ENCODE results near the gene ALDH7A1.
"Not testable (repeated sequence)": the region's sequence is repeated elsewhere in the genome, so short reads cannot be mapped to it uniquely, and the experiment has no call there.

The ALDH7A1 gene

GRCh38 chr5:126531543-126532120 is 63.4 kb downstream of the ALDH7A1 start:
- DNase-seq = peak; percentile 12

DNA sequence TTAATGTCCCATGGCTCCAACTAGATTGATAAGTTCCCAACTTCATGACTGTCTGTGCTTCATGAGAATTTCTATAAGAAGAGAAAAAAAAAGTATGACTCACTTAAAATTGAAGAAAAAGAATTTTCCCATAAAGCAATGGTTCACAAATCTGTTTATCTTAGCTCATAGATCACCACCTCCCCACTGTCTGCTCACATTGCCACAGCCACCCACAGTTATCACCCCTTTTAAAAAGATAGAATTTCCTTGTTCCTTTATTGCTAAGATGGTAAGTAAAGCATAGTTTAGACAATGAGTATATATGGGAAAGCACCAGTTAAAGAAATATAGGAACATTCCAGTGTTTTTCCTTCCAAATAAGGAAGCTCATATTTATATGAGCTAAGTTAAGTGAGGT is 67.1 kb downstream of the ALDH7A1 start:
- no peak for DNase-seq

DNA sequence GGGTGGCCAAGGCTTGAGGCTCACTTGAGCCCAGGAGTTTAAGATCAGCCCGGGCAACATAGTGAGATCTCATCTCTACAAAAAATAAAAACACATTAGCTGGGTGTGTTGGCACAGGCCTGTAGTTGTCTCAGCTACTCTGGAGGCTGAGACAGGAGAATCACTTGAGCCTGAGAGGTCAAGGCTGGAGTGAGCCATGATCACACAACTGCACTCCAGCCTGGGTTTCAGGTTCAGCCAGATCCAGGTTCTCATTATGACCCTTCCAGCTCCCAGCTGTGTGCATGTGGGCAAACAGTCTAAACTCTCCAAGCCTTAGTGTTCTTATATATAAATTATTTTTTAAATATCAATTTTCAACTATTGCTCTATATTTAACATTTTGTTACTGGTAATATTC is 67.9 kb downstream of the ALDH7A1 start:
- no peak for DNase-seq

DNA sequence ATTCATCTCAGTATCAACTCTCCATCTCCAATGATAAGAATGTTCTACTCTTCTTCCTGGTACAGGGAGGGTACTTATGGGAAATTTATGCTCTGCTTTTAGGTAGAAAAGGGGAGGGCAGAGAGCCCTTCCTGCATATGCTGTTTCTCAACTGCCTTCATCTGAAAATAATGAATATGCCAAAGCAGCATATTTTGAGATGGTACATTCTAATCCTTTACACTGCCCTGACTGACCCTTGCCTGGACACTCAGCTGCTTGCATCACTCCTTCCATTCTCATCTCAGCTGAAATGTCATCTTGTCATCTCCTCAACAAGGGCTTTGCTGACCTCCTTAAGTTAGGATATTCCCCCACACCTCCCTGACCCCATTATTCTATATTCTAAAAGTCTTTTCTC is 68.5 kb downstream of the ALDH7A1 start:
- DNase-seq = no peak

- DNase-seq = no peak
These were observed 69.3 kb downstream of the ALDH7A1 start for GRCh38 chr5:126525630-126526245.

GRCh38 chr5:126523818-126524510 is 71.1 kb downstream of the ALDH7A1 start:
- no peak for DNase-seq

- DNase-seq = no peak
These were observed 73.9 kb downstream of the ALDH7A1 start for GRCh38 chr5:126521130-126521529.

- no peak for DNase-seq
These were observed 74.4 kb downstream of the ALDH7A1 start for GRCh38 chr5:126520593-126520953.

GRCh38 chr5:126519637-126520592 is 75.1 kb downstream of the ALDH7A1 start:
- peak; percentile 1 for DNase-seq

GRCh38 chr5:126519223-126519622 is 75.8 kb downstream of the ALDH7A1 start:
- not testable (repeated sequence) for DNase-seq

GRCh38 chr5:126516852-126517251 is 78.2 kb downstream of the ALDH7A1 start:
- no peak for DNase-seq

GRCh38 chr5:126516133-126516532 is 78.9 kb downstream of the ALDH7A1 start:
- DNase-seq = peak; percentile 87

DNA sequence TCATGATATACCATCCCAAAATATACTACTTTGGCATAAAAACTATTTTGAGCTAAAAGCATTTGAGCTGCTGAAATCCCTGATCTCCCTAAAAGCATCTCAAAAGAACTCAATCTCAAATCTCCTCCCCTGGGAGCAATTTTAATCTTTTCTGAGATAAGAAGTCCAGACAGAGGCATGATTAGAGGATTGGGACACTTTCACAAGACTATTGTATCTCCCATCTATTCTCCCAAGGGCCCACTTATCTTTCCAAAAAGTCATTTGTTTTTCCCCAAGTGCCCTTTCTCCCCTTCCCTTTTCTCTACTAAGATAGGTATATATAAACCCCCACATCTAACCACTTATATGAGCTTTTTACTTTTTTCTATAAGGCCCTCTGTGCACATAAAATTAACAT is 79.7 kb downstream of the ALDH7A1 start:
- no peak for DNase-seq

GRCh38 chr5:126514558-126515141 is 80.4 kb downstream of the ALDH7A1 start:
- no peak for DNase-seq

GRCh38 chr5:126514131-126514557 is 80.9 kb downstream of the ALDH7A1 start:
- DNase-seq = no peak

DNA sequence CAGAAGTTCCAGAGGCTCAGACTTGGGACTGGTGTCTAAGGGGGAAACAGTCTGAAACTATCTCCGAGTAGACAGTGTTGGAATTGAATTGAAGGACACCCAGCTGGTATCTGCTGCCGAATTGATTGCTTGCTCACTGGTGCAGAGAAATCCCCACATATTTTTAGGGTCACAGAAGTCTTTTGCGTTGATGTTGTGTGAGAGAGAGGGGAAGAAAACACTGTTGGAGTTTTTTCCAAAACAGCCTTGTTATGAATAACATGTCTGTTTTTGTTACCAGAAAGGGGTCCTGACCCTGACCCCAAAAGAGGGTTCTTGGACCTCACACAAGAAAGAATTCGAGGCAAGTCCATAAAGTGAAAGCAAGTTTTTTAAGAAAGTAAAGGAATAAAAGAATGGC is 81.3 kb downstream of the ALDH7A1 start:
- DNase-seq = no peak

DNA sequence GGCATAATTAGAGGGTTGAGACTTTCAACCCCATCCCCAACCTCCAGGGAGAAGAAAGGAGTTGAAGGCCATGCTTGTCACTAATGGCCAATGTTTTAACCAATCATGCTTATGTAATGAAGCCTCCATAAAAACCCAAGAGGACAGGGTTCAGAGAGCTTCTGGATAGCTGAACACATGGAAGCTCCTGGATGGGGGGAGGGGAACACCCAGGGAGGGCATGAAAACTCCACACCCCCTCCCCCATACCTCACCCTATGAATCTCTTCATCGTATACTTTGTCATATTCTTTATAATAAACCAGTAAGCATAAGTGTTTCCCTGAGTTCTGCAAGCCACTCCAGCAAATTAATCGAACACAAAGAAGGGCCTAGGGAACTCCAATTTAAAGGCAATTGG is 81.7 kb downstream of the ALDH7A1 start:
- DNase-seq = no peak

DNA sequence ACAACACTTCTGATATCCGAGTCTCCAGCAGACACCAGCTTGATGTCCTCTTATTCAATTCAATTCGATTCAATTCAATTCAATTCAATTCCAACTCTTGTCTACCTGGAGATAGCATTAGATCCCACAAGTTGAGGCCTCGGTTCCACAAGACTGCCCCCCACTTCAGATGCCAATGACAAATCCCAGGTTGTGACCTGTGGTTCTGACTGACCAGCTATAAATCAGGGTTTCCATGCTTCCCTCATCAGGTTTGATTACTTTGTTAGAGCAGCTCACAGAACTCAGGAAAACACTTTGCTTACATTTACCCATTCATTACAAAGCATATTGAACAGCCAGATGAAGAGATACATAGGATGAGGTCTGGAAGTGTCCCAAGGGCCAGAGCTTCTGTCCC is 82.6 kb downstream of the ALDH7A1 start:
- DNase-seq = no peak

GRCh38 chr5:126511961-126512360 is 83.1 kb downstream of the ALDH7A1 start:
- DNase-seq = no peak

DNA sequence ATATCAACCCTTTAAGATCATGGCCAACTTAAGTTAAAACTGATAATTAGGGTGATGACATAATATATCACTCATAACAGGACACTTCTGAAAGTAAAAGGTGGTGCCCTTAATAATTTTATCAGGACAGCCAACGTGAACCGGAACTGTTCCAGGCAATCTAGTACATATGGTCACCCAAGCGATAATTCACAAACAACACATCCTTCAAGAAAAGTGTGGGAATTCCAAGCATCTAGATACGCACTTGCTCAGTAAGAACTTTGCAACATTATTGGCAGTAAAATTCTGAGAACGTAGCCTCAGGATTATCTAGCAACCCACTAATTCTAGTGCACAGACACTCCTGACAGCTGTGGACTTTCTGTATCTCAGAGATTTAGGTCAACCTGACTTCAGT is 85.7 kb downstream of the ALDH7A1 start:
- DNase-seq = no peak

- no peak for DNase-seq
These were observed 86.1 kb downstream of the ALDH7A1 start for GRCh38 chr5:126508962-126509279.

GRCh38 chr5:126508251-126508961 is 86.6 kb downstream of the ALDH7A1 start:
- DNase-seq = no peak

Measured in COR-L47 (cell line).